Adipocyte (in vitro differentiated cells): Measurements from ENCODE around the gene NFRKB.
A peak's percentile ranks its signal among the peaks of the same experiment; 100 is the strongest.
"Not testable (repeated sequence)": the region's sequence is repeated elsewhere in the genome, so short reads cannot be mapped to it uniquely, and the experiment has no call there.

Source experiments
- DNase-seq: peaks from one replicate; pipeline ENCODE4 v3.0.0-alpha.2; 2015; ENCODE audit warnings: low read depth
- H3K27me3 ChIP-seq: replicated peaks from 2 replicates; pipeline ENCODE4 v1.7.0; 2013; ENCODE audit warnings: mild to moderate bottlenecking, low read length, moderate library complexity; ENCODE audit not compliant: control insufficient read depth, insufficient read depth
- H3K36me3 ChIP-seq: 2 replicates; pipeline ENCODE4 v1.7.0; 2013; ENCODE audit warnings: low read length, mild to moderate bottlenecking, moderate library complexity; ENCODE audit not compliant: control insufficient read depth, insufficient read depth, severe bottlenecking
- H3K4me1 ChIP-seq: 2 replicates; pipeline ENCODE4 v1.7.0; 2013; ENCODE audit warnings: mild to moderate bottlenecking, low read length, moderate library complexity; ENCODE audit not compliant: control insufficient read depth, insufficient read depth
- H3K4me3 ChIP-seq: 2 replicates; pipeline ENCODE4 v1.7.0; 2013; ENCODE audit warnings: mild to moderate bottlenecking, low read length, moderate library complexity
- H3K9ac ChIP-seq: 2 replicates; pipeline ENCODE4 v1.7.0; 2013; ENCODE audit warnings: mild to moderate bottlenecking, low read length, moderate library complexity
- H3K9me3 ChIP-seq: 2 replicates; pipeline ENCODE4 v1.7.0; 2013; ENCODE audit warnings: mild to moderate bottlenecking, low read length, moderate library complexity; ENCODE audit not compliant: control insufficient read depth

Gene NFRKB

DNA sequence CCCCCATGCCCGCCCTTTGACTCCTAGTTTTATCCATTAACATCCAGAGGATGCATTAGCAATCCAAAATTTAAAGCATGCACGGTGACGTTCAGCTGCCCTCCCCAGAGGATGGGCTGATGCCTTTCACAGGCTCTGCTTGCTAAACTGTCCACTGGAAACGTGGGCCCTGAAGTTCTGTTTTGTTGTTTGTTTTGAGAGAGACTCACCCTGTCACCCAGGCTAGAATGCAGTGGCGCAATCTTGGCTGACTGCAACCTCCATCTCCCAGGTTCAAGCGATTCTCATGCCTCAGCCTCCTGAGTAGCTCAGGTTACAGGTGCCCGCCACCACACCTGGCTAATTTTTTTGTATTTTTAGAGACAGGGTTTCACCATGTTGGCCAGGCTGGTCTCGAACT lies 39.3 kb downstream of the NFRKB start:
- Histone ChIP-seq H3K4me1 (peaks cover 6% of the 10 kb centered on the region), H3K9ac (no peak overlapping the region), H3K27me3 (no peaks in the 10 kb centered on the region), H3K4me3 (no peak overlapping the region), H3K36me3 (peaks cover 6% of the 10 kb centered on the region), H3K9me3 (no peaks in the 10 kb centered on the region)
- DNase-seq, result no peak

DNA sequence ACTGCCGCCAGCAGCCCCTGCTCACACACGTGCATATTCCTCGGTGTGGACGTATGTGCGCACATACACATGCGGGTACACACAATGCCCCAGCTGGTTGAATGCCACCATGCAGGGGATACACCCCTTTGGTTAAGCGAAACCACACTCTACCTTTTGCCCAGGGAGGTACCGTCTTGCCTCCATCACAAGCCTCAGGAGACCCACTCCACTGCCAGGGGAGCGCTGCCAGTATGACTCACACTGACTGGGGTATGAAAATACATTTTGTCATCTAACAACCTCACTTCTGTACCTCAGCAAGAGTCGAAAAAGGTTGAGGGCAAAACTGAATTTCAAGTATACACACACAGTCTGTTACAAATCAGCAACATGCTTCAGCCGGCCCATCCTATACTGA lies 40.3 kb downstream of the NFRKB start:
- H3K9me3 ChIP-seq, result no peaks in the 10 kb centered on the region
- no peak overlapping the region for H3K9ac ChIP-seq
- H3K27me3 ChIP-seq, result no peaks in the 10 kb centered on the region
- no peak for DNase-seq
- no peak overlapping the region for H3K4me3 ChIP-seq
- peaks cover 6% of the 10 kb centered on the region for H3K4me1 ChIP-seq
- peaks cover 4% of the 10 kb centered on the region for H3K36me3 ChIP-seq

DNA sequence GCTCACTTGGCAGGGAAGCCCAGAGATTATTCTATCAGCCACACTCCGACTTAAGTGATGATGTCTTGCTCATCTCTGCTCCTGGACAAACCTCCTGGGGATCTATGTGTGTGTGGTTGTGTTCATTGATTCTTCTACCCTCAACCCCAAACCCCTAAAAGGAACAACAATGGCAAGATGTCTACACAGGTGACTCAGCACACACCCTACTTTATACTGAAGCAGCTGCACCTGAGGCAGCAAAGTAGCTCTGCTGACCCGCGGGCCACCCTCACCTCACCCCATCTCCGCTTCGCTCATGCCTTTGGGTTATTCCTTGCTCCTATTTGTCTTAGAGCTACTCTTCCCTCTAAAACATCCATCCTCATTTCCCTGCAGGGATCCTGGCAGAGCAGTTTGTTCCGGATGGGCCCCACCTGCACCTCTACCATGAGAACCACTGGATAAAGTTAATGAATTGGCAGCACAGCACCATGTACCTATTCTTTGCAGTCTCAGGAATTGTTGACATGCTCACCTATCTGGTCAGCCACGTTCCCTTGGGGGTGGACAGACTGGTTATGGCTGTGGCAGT lies 41.1 kb downstream of the NFRKB start:
- peaks cover 6% of the 10 kb centered on the region for H3K4me1 ChIP-seq
- DNase-seq, result no peak
- H3K27me3 ChIP-seq, result peaks cover 3% of the 10 kb centered on the region
- H3K36me3 ChIP-seq, result peaks cover 4% of the 10 kb centered on the region
- no peak overlapping the region for H3K4me3 ChIP-seq
- no peak overlapping the region for H3K9ac ChIP-seq
- H3K9me3 ChIP-seq, result no peaks in the 10 kb centered on the region

DNA sequence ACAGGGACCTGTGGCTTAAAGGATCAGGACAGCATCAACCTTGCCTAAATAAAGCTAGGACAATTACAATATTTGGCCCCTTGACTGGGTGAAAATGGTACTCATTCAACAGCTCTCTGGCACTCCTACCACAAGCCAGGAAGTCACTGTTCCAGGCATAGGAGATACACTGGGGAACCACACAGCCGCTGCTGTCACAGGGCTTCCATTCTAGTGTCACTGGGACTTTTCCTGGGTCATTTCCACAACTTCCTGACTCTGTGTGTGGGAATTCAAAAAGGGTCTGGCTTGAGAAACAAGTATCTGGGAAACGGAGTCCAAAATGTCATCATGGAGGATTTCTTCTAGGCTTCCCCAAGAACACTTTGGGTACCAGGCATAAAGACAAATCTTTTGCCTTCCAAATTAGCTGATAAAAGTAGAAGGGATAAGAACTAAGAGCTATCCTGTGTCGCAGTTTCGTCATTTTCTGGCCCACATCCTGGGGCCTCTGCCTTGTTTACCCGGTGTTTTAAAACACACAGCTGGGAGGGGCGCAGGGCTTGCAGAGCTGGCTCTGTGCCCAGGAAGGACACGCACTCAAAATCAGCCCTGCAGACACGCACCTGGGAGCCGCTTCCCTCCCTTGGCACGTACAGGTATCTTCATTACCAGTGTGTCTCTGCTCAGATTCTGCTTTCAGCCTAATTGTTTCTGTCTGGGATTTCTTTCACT lies 41.7 kb downstream of the NFRKB start:
- Histone ChIP-seq H3K9ac (no peak overlapping the region), H3K4me1 (peaks cover 6% of the 10 kb centered on the region)
- peak; percentile 22 for DNase-seq

DNA sequence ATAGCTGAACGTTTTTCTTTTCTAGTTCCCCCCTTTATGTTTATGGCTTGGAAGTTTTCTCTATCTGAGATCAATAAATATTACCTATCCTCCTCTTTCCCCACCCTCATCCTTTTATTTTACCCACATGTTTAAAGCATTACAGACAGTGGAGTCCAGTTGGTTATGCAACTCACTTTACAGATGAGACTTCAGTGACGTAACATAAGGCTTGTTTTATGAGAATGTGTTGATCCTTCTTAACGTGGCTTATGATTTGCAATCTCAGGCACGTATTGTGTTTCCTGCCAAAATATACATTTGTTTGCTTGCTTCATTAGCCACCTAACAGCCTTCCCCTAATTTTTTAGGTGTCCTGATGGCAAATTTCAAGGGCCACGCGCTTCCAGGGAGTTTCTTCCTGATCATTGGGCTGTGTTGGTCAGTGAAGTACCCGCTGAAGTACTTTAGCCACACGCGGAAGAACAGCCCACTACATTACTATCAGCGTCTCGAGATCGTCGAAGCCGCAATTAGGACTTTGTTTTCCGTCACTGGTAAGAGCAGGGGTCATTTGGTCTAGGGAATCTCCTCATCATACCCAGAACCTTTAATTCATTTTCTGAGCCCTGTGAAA lies 43.1 kb downstream of the NFRKB start:
- H3K27me3 ChIP-seq, result peaks cover 6% of the 10 kb centered on the region
- no peak overlapping the region for H3K9ac ChIP-seq
- no peak overlapping the region for H3K4me3 ChIP-seq
- H3K4me1 ChIP-seq, result peaks cover 6% of the 10 kb centered on the region
- H3K36me3 ChIP-seq, result no peaks in the 10 kb centered on the region
- no peak for DNase-seq
- H3K9me3 ChIP-seq, result no peaks in the 10 kb centered on the region

More for the DNA sequence above, 41.7 kb downstream of the NFRKB start:
- H3K27me3 ChIP-seq, result peaks cover 6% of the 10 kb centered on the region
- H3K4me3 ChIP-seq, result no peak overlapping the region
- peaks cover under 1% of the 10 kb centered on the region for H3K36me3 ChIP-seq
- no peaks in the 10 kb centered on the region for H3K9me3 ChIP-seq

DNA sequence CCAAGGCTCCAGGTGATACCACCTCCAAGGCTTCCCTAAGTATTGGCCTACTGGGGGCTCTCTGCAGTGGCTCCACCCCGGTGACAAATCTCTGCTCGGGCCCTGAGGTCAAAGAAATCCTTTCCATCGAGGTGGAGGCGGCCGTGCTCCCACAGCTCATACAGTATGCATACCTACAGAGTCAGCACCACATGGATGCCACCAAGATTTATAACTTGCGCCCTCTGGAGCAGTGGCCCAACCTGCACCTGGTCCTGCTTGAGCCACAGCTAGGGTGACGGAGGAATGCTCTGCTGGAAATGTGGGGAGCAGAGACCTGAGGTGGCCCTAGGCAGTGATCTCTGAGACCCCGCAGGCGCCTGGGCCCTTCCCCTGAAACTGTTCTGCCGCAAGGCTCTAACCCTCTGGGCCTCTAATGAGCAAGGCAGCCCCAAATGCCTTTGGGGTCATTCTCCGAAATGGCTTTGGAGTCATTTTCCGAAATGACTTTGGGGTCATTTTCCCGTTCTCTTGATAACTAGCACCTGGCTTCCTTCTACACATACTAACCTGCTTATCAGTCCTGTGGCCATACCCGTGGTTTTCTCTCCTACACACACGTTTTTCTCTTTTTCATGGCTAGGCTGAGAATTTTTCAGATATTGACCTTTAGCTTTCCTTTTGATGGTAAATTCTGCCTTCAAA lies 45.8 kb downstream of the NFRKB start:
- no peak overlapping the region for H3K9ac ChIP-seq
- no peaks in the 10 kb centered on the region for H3K36me3 ChIP-seq
- no peak for DNase-seq
- peaks cover 6% of the 10 kb centered on the region for H3K27me3 ChIP-seq
- H3K4me3 ChIP-seq, result no peak overlapping the region
- H3K9me3 ChIP-seq, result no peaks in the 10 kb centered on the region
- H3K4me1 ChIP-seq, result peaks cover 6% of the 10 kb centered on the region

DNA sequence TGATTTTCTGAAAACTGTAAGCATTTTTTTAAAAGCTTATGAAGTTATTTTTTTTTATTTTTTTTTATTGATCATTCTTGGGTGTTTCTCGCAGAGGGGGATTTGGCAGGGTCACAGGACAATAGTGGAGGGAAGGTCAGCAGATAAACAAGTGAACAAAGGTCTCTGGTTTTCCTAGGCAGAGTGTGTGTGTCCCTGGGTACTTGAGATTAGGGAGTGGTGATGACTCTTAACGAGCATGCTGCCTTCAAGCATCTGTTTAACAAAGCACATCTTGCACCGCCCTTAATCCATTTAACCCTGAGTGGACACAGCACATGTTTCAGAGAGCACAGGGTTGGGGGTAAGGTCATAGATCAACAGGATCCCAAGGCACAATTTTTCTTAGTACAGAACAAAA lies 48.0 kb downstream of the NFRKB start:
- not testable (repeated sequence) for H3K4me1 ChIP-seq, H3K9ac ChIP-seq

DNA sequence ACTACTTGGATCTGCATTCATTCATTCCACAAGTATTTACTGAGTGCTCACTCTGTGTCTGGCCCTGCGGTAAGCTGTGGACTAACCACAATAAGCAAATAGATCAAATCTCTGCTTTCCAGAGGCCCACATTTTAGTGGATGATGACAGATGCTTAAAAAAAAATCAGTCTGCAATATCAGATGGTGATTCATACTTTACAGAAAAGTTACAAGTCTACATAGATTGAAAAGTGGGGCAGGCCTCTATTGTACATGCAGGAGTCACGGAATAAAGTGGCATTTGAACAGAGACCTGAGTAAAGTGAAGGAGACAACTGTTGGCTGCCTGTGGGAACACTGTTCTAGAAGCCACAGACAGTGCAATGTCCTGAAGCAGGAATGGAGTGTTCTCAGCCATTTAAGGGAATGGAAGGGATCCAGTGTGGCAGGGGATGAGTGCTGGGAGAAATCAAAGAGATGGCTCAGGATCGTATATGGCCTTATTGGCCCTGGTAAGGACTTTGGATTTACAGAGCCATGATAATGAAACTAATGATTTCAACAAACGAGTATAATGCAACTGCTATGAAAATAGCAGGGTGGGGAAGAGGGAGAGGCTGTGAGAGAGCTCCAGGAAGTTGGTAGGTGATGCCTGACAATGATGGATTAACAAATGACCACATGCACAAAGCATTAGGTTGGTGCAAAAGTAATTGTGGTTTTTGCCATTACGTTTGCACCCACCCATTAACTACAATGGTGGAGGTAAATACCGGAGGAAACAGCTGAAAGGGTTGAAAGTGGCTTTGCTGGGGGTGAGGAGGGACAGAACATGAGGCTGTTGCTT lies 48.7 kb downstream of the NFRKB start:
- Histone ChIP-seq H3K27me3 (peaks cover 12% of the 10 kb centered on the region), H3K9ac (no peak overlapping the region), H3K4me3 (no peak overlapping the region), H3K4me1 (no peaks in the 10 kb centered on the region), H3K9me3 (no peaks in the 10 kb centered on the region), H3K36me3 (no peaks in the 10 kb centered on the region)
- DNase-seq, result peak; percentile 94

More for the DNA sequence above, 48.0 kb downstream of the NFRKB start:
- not testable (repeated sequence) for H3K36me3 ChIP-seq, H3K4me3 ChIP-seq, H3K9me3 ChIP-seq, DNase-seq
- H3K27me3 ChIP-seq, result peaks cover 10% of the 10 kb centered on the region
